Effector memory CD4-positive, alpha-beta T cell (primary cell): ENCODE results near the gene DEAF1.

ENCODE experiments used
- DNase-seq, 3 donors: peaks; one replicate each; pipeline ENCODE4 v3.0.0-alpha.2; 2020
- H3K27ac ChIP-seq: 2 replicates; pipeline ENCODE4 v1.7.0; 2013; ENCODE audit warnings: mild to moderate bottlenecking, low read length, moderate library complexity; ENCODE audit not compliant: insufficient read depth, poor library complexity, severe bottlenecking
- H3K27me3 ChIP-seq: replicated peaks from 2 replicates; pipeline ENCODE4 v1.7.0; 2013; ENCODE audit warnings: mild to moderate bottlenecking, low read length; ENCODE audit not compliant: insufficient read depth, control insufficient read depth, poor library complexity, severe bottlenecking
- H3K36me3 ChIP-seq: 2 replicates; pipeline ENCODE4 v1.7.0; 2013; ENCODE audit warnings: mild to moderate bottlenecking, low read length, moderate library complexity; ENCODE audit not compliant: control insufficient read depth, insufficient read depth
- H3K4me1 ChIP-seq: 2 replicates; pipeline ENCODE4 v1.7.0; 2013; ENCODE audit warnings: low read length, mild to moderate bottlenecking; ENCODE audit not compliant: control insufficient read depth, insufficient read depth, poor library complexity, severe bottlenecking
- H3K4me3 ChIP-seq: 2 replicates; pipeline ENCODE4 v1.7.0; 2013; ENCODE audit warnings: low read length, low read depth, mild to moderate bottlenecking; ENCODE audit not compliant: insufficient read depth, poor library complexity, severe bottlenecking
- H3K9me3 ChIP-seq: 2 replicates; pipeline ENCODE4 v1.7.0; 2013; ENCODE audit warnings: mild to moderate bottlenecking, low read length, moderate library complexity; ENCODE audit not compliant: control insufficient read depth

The DEAF1 gene

DNA sequence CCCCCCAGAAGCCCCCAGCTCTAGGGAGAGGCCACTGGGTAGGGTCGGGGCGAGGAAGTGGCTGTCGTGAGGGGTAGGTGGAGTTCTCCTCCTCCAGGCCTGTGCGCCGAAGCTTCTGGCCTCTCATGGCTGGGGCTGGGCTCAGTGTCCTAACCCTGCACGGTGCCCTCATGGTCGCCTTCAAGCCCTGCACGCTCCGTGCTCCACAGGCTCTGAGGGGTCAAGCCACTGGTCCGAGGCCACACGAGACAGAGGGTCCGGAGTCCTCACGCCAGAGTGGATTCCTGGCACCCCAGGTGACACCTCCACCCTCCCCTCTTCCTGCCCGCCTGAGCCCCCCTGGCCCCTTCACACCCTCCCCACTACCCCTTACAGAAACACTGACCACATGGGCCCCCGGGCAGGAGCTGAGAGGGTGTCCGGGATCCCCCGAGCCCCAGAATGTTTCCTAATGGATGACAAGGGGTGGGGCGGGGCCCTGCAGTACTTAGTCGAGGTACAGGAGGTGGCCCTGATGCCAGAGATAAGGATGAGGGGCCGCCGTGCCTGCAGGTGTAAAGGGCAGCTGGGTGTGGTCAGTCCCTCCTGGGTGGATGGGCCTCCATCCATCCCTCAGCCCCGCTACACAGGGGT is 69.3 kb downstream of the DEAF1 start:
- no peaks in the 10 kb centered on the region for H3K36me3 ChIP-seq
- no peaks in the 10 kb centered on the region for H3K9me3 ChIP-seq
- H3K27me3 ChIP-seq = peaks cover 23% of the 10 kb centered on the region
- H3K27ac ChIP-seq = no peak overlapping the region
- no peak overlapping the region for H3K4me3 ChIP-seq
- peaks cover 18% of the 10 kb centered on the region for H3K4me1 ChIP-seq
- DNase-seq = no peak

GRCh38 chr11:624705-625635 is 70.1 kb downstream of the DEAF1 start, which contains the start of gene CDHR5:
TSS of gene CDHR5 (minus strand) at chr11:624955. CDS start at chr11:624902, 53 bp downstream.
- Histone ChIP-seq H3K9me3 (no peaks in the 10 kb centered on the region), H3K4me3 (no peak within 1 kb of the TSS), H3K27me3 (peaks cover 23% of the 10 kb centered on the region), H3K27ac (no peak within 1 kb of the TSS), H3K36me3 (no peaks in the 10 kb centered on the region), H3K4me1 (peaks cover 18% of the 10 kb centered on the region)
- DNase-seq = no peak

DNA sequence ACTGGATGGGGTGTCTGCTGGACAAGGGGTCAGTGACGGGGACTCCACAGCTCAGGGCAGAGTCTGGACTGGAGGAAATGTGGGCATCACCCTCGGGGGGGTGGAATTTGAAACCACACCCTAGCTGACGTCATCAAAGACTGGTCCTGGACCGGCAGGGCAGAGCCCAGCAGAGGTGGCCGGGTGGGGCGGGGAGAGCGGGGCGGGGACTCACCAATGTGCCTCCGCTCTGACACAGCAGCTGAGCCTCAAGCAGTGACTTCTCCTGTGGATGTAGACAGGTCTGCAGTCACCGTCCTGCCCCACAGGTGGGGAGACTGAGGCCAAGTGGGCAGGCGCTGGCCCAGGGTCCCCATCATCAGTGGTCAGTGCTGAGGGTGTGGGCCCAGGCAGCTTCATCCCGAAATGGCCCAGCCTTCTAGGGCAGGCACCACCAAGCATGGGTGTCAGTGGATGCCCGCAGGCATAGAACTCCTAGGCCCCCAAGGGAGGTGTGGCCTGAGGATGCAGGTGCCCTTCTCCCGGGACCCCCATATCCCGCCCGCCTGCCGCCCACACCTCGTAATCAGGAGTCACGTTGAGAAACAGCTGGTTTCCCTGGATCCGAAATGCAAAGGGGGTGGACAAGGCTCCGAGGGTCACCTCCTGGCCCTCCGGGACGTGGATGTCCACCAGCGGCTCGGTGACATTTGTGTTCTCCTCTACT is 70.9 kb downstream of the DEAF1 start:
- no peak overlapping the region for H3K27ac ChIP-seq
- H3K36me3 ChIP-seq = no peaks in the 10 kb centered on the region
- H3K9me3 ChIP-seq = no peaks in the 10 kb centered on the region
- H3K4me1 ChIP-seq = peaks cover 14% of the 10 kb centered on the region
- peaks cover 23% of the 10 kb centered on the region for H3K27me3 ChIP-seq
- no peak for DNase-seq
- no peak overlapping the region for H3K4me3 ChIP-seq

DNA sequence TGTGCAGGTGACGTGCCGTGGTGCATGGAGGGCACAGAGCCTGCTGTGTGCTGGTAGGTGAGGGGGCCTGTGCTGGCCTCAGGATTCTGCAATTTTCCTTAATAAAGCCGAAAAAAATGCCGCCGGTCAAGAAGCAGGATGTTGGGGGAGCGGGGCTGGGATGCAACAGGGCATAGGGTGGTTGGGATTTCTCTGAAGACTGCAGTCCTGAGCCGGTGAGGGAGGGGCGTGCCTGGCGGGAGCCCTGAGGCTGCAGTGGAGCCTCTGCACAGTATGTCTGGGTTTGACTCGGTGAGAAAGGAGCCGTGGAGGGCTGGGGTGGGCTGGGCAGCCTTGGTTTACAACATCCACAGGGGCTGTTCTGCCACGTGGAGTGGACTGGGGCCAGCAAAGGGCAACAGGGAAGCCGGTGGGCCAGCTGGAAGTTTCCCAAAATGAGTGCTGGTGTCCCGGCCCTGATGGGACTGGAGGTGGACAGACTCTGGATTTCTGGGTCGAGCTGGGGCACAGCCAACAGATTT is 71.6 kb downstream of the DEAF1 start:
- no peak for DNase-seq
- Histone ChIP-seq H3K9me3 (no peaks in the 10 kb centered on the region), H3K36me3 (no peaks in the 10 kb centered on the region), H3K4me3 (no peak overlapping the region), H3K4me1 (peaks cover 8% of the 10 kb centered on the region), H3K27me3 (peaks cover 23% of the 10 kb centered on the region), H3K27ac (no peak overlapping the region)

GRCh38 chr11:621838-622237 is 73.2 kb downstream of the DEAF1 start:
- Histone ChIP-seq H3K4me1 (peaks cover 8% of the 10 kb centered on the region), H3K36me3 (no peaks in the 10 kb centered on the region), H3K4me3 (no peak overlapping the region), H3K27ac (no peak overlapping the region), H3K9me3 (no peaks in the 10 kb centered on the region), H3K27me3 (peaks cover 23% of the 10 kb centered on the region)
- DNase-seq = no peak

GRCh38 chr11:620935-621814 is 73.8 kb downstream of the DEAF1 start:
- Histone ChIP-seq H3K4me3 (no peak overlapping the region), H3K4me1 (peaks cover 2% of the 10 kb centered on the region), H3K27ac (no peak overlapping the region), H3K9me3 (no peaks in the 10 kb centered on the region), H3K36me3 (no peaks in the 10 kb centered on the region), H3K27me3 (peaks cover 17% of the 10 kb centered on the region)
- no peak for DNase-seq

- Histone ChIP-seq H3K27me3 (peaks cover 8% of the 10 kb centered on the region), H3K27ac (no peak overlapping the region), H3K9me3 (no peaks in the 10 kb centered on the region), H3K36me3 (no peaks in the 10 kb centered on the region), H3K4me1 (no peaks in the 10 kb centered on the region), H3K4me3 (no peak overlapping the region)
- no peak for DNase-seq
These were observed 74.8 kb downstream of the DEAF1 start for GRCh38 chr11:620201-620600.

DNA sequence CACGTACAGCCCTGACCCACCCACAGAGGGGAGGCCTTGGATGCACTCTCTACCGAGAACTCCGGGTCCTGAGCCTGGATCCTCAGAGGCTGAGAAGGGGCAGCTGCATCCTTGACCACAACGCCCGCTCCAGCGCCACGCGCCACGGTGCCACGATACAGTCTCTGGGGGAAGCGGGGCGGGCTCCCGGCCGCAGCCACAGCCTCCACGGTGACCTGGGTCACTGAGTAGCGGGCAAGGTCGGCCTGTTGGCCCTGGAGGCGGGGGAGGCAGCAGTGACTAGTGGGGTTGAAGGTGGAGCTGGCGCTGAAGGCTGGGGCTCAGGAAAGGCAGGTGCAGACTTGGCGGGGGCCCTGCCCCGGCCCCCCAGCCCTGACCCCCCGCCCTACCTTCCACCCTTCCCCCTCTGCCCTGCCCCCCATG is 75.4 kb downstream of the DEAF1 start:
- H3K4me1 ChIP-seq = peaks cover 5% of the 10 kb centered on the region
- peaks cover 3% of the 10 kb centered on the region for H3K27me3 ChIP-seq
- H3K9me3 ChIP-seq = no peaks in the 10 kb centered on the region
- H3K4me3 ChIP-seq = no peak overlapping the region
- no peaks in the 10 kb centered on the region for H3K36me3 ChIP-seq
- H3K27ac ChIP-seq = no peak overlapping the region
- no peak for DNase-seq
